ENCODE data around the gene KLF5. TPM values are rescaled to one million over a fixed set of nuclear protein-coding genes. Genes with fewer than 3 reads are reported as not detected.
"Not testable (repeated sequence)": the region's sequence is repeated elsewhere in the genome, so short reads cannot be mapped to it uniquely, and the experiment has no call there.

Gene KLF5
- total RNA-seq, 2 donors from 2014 or later: 1.5 to 2.5 TPM

DNA sequence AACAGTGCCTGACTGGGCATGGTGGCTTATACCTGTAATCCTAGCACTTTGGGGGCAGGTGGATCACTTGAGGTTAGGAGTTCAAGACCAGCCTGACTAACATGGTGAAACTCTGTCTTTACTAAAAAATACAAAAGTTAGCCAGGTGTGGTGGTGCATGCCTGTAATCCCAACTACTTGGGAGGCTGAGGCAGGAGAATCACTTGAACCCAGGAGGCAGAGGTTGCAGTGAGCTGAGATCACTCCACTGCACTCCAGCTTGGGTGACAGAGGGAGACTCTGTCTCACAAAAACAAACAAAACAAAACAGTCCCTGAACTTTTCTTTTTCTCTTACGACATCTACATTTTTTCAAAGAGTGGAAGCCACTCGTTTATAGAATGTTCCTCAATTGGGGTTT, 10.2 kb upstream of the KLF5 start:
- H3K27me3 Mint-ChIP-seq; H3K27ac Mint-ChIP-seq; H3K4me3 Mint-ChIP-seq; H3K4me1 Mint-ChIP-seq (ENCODE audit: low read depth in 2 of 2); H3K36me3 Mint-ChIP-seq; DNase-seq (ENCODE audit: low spot score); H3K9me3 Mint-ChIP-seq; ATAC-seq: not testable (repeated sequence)

DNA sequence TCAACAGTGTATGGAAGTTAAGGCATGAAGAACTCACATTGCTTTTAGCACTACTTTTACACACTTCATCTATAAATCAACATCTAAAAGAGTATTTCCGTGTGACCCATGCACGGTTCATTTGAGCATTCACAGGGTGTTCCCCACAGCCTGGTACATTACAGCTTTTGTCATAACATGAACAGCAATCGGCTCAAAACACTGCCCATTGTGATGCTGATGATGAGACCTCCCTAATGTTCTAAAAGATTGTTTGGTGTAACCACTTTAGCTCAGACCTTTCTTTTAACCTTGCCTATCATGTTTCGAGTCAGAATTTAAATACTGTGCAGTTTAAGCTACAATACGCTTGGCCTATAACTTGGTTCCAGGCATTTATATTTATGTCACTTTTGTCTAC, 4.1 kb upstream of the KLF5 start:
- no peak overlapping the region for H3K4me3 Mint-ChIP-seq
- no peak overlapping the region for H3K27ac Mint-ChIP-seq
- peaks cover 22 to 45% of the 10 kb centered on the region in 2 donors for H3K27me3 Mint-ChIP-seq
- no peak for ATAC-seq
- peaks cover 6% of the 10 kb centered on the region in 2 donors for H3K4me1 Mint-ChIP-seq (ENCODE audit: low read depth in 2 of 2)
- no peak for DNase-seq (ENCODE audit: low spot score)
- no peaks in the 10 kb centered on the region for H3K36me3 Mint-ChIP-seq
- no peaks in the 10 kb centered on the region for H3K9me3 Mint-ChIP-seq

GRCh38 chr13:73055813-73056564, 2.8 kb upstream of the KLF5 start:
- no peak overlapping the region for H3K27ac Mint-ChIP-seq
- H3K9me3 Mint-ChIP-seq: no peaks in the 10 kb centered on the region
- H3K36me3 Mint-ChIP-seq: no peaks in the 10 kb centered on the region
- no peak for DNase-seq (ENCODE audit: low spot score)
- H3K4me1 Mint-ChIP-seq (ENCODE audit: low read depth in 2 of 2): peaks cover 6 to 15% of the 10 kb centered on the region in 2 donors
- peaks cover 26 to 50% of the 10 kb centered on the region in 2 donors for H3K27me3 Mint-ChIP-seq
- no peak for ATAC-seq
- no peak overlapping the region for H3K4me3 Mint-ChIP-seq

- H3K27me3 Mint-ChIP-seq: peaks cover 24 to 53% of the 10 kb centered on the region in 2 donors
- DNase-seq (ENCODE audit: low spot score) (no peak), ATAC-seq (no peak)
- peaks cover 8 to 15% of the 10 kb centered on the region in 2 donors for H3K4me1 Mint-ChIP-seq (ENCODE audit: low read depth in 2 of 2)
- H3K27ac Mint-ChIP-seq: no peak overlapping the region
- no peaks in the 10 kb centered on the region for H3K36me3 Mint-ChIP-seq
- no peaks in the 10 kb centered on the region for H3K9me3 Mint-ChIP-seq
- H3K4me3 Mint-ChIP-seq: no peak overlapping the region
Measured at GRCh38 chr13:73056565-73056962, 2.2 kb upstream of the KLF5 start.

GRCh38 chr13:73057284-73058063, 1.3 kb upstream of the KLF5 start:
- Mint-ChIP-seq H3K4me1 (ENCODE audit: low read depth in 2 of 2) (peaks cover 8 to 19% of the 10 kb centered on the region in 2 donors), H3K9me3 (no peaks in the 10 kb centered on the region), H3K27me3 (peaks cover 25 to 62% of the 10 kb centered on the region in 2 donors), H3K27ac (no peak overlapping the region), H3K4me3 (peak overlapping the region; percentile 83), H3K36me3 (no peaks in the 10 kb centered on the region)
- DNase-seq (ENCODE audit: low spot score) (no peak), ATAC-seq (no peak)

DNA sequence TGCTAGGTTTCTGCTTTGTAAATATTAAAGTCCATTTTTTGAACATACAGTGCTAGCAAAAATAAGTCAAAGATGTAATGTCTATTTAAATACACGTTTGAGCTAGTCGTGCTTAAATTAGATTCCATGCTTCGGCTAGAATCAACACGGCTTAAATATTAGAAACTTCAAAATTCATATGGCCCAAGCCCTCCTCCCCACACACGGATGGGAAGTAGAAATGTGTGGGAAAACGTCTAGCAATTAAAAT, 816 bp upstream of the KLF5 start:
- DNase-seq (ENCODE audit: low spot score) (no peak), ATAC-seq (no peak)
- H3K36me3 Mint-ChIP-seq: no peaks in the 10 kb centered on the region
- peaks cover 27 to 63% of the 10 kb centered on the region in 2 donors for H3K27me3 Mint-ChIP-seq
- peaks cover 8 to 19% of the 10 kb centered on the region in 2 donors for H3K4me1 Mint-ChIP-seq (ENCODE audit: low read depth in 2 of 2)
- no peaks in the 10 kb centered on the region for H3K9me3 Mint-ChIP-seq
- no peak overlapping the region for H3K27ac Mint-ChIP-seq
- H3K4me3 Mint-ChIP-seq: peak overlapping the region; percentile 83

DNA sequence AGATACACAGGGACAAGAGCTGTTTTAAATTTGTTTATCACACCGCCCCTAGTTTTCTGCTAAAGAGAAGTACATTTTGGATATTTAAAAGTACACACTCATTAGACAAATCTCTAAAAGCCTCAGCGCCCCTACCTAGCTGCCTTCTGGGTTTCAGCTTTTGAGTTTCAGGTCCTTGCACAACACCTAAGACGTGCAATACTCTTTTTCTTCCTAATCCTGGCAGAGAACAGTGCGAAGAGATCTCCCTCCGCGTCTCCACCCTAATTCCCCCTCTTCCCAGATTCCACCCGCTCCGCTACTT, 421 bp upstream of the KLF5 start:
- Mint-ChIP-seq H3K27me3 (peaks cover 27 to 63% of the 10 kb centered on the region in 2 donors), H3K36me3 (no peaks in the 10 kb centered on the region), H3K9me3 (no peaks in the 10 kb centered on the region), H3K4me3 (peak overlapping the region; percentile 83), H3K27ac (no peak overlapping the region), H3K4me1 (ENCODE audit: low read depth in 2 of 2) (peaks cover 8 to 19% of the 10 kb centered on the region in 2 donors)
- DNase-seq (ENCODE audit: low spot score): no peak
- ATAC-seq: no peak

GRCh38 chr13:73059460-73060250, 850 bp downstream of the KLF5 start:
- peak; percentile 63 for DNase-seq (ENCODE audit: low spot score)
- no peaks in the 10 kb centered on the region for H3K36me3 Mint-ChIP-seq
- H3K27me3 Mint-ChIP-seq: peaks cover 25 to 61% of the 10 kb centered on the region in 2 donors
- no peaks in the 10 kb centered on the region for H3K9me3 Mint-ChIP-seq
- peak overlapping the region; percentile 68 for H3K4me3 Mint-ChIP-seq
- peak; percentile 13 to 37 for ATAC-seq
- H3K27ac Mint-ChIP-seq: no peak overlapping the region
- peaks cover 8 to 19% of the 10 kb centered on the region in 2 donors for H3K4me1 Mint-ChIP-seq (ENCODE audit: low read depth in 2 of 2)

GRCh38 chr13:73060251-73061160, 1.7 kb downstream of the KLF5 start:
- ATAC-seq: no peak
- Mint-ChIP-seq H3K9me3 (no peaks in the 10 kb centered on the region), H3K27ac (no peak overlapping the region), H3K4me3 (peak overlapping the region; percentile 68), H3K36me3 (no peaks in the 10 kb centered on the region), H3K4me1 (ENCODE audit: low read depth in 2 of 2) (peaks cover 8 to 19% of the 10 kb centered on the region in 2 donors), H3K27me3 (peaks cover 24 to 54% of the 10 kb centered on the region in 2 donors)
- no peak for DNase-seq (ENCODE audit: low spot score)

DNA sequence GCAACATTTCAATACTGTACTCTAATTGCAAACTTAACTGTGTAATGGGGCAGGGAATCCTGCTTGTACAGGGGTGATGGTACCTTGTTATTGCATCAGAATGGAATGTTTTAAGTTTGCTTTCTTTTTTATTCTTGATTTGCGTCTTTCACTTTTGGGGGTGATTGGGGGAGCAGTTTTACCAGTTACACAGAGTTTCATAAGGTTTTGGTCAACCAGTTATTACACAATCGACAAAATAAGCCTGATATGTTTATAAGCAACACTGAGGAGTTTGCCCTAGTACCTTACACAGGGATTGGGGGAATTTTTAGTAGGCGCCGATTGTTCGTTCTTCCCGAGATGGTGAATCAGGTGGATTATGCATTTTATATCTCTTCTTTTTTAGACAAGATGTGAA, 2.7 kb downstream of the KLF5 start:
- Mint-ChIP-seq H3K4me1 (ENCODE audit: low read depth in 2 of 2) (peaks cover 8 to 19% of the 10 kb centered on the region in 2 donors), H3K27me3 (peaks cover 18 to 44% of the 10 kb centered on the region in 2 donors), H3K9me3 (no peaks in the 10 kb centered on the region), H3K27ac (no peak overlapping the region), H3K36me3 (no peaks in the 10 kb centered on the region), H3K4me3 (peak overlapping the region; percentile 38)
- no peak for DNase-seq (ENCODE audit: low spot score)
- no peak for ATAC-seq

- Mint-ChIP-seq H3K9me3 (no peaks in the 10 kb centered on the region), H3K4me3 (peak overlapping the region; percentile 38), H3K4me1 (ENCODE audit: low read depth in 2 of 2) (peaks cover 8 to 19% of the 10 kb centered on the region in 2 donors), H3K27ac (no peak overlapping the region), H3K27me3 (peaks cover 18 to 43% of the 10 kb centered on the region in 2 donors), H3K36me3 (no peaks in the 10 kb centered on the region)
- DNase-seq (ENCODE audit: low spot score) (no peak), ATAC-seq (no peak)
Measured at GRCh38 chr13:73061876-73062275, 3.1 kb downstream of the KLF5 start.

DNA sequence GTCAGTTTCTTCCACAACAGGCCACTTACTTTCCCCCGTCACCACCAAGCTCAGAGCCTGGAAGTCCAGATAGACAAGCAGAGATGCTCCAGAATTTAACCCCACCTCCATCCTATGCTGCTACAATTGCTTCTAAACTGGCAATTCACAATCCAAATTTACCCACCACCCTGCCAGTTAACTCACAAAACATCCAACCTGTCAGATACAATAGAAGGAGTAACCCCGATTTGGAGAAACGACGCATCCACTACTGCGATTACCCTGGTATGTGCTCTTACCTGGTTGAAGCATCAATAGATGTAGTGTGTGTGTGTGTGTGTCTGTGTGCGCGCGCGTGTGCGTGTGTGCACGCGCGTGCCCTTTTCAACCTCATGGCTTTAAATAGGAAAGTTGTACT, 3.7 kb downstream of the KLF5 start:
- ATAC-seq (no peak), DNase-seq (ENCODE audit: low spot score) (no peak)
- Mint-ChIP-seq H3K27me3 (peaks cover 16 to 37% of the 10 kb centered on the region in 2 donors), H3K36me3 (no peaks in the 10 kb centered on the region), H3K4me3 (peak overlapping the region; percentile 38), H3K9me3 (no peaks in the 10 kb centered on the region), H3K27ac (no peak overlapping the region), H3K4me1 (ENCODE audit: low read depth in 2 of 2) (peaks cover 8 to 19% of the 10 kb centered on the region in 2 donors)

- DNase-seq (ENCODE audit: low spot score) (no peak), ATAC-seq (no peak)
- Mint-ChIP-seq H3K4me3 (no peak overlapping the region), H3K27me3 (peaks cover 16 to 30% of the 10 kb centered on the region in 2 donors), H3K27ac (no peak overlapping the region), H3K36me3 (no peaks in the 10 kb centered on the region), H3K9me3 (no peaks in the 10 kb centered on the region), H3K4me1 (ENCODE audit: low read depth in 2 of 2) (peaks cover 8 to 19% of the 10 kb centered on the region in 2 donors)
Measured at GRCh38 chr13:73063166-73063565, 4.4 kb downstream of the KLF5 start.

Data from natural killer cell treated with Interleukin-12 subunit alpha and Interleukin-12 subunit beta and Interleukin-15 and Interleukin-18, amount 100 ng/mL, for 72 hours (primary cell).